Large intestine (tissue), 3 donors: ENCODE measurements around the gene ELP2. TPM values are rescaled to one million over a fixed set of nuclear protein-coding genes. Genes with fewer than 3 reads are reported as not detected.

Source experiments
- DNase-seq, 2 donors: peaks; one replicate each; pipeline versions ENCODE4 v3.0.0 to v3.0.0-alpha.2; 2013
- H3K27ac ChIP-seq: one replicate; pipeline ENCODE4 v1.5.1; 2013; ENCODE audit warnings: low read length
- H3K27me3 ChIP-seq: 2 replicates; pipeline ENCODE4 v1.6.1; 2013; ENCODE audit warnings: low read length; ENCODE audit not compliant: control insufficient read depth, insufficient read depth
- H3K36me3 ChIP-seq: 2 replicates; pipeline ENCODE4 v1.6.1; 2013; ENCODE audit warnings: low read length; ENCODE audit not compliant: control insufficient read depth, insufficient read depth
- H3K4me1 ChIP-seq: one replicate; pipeline ENCODE4 v1.6.1; 2013; ENCODE audit warnings: low read length; ENCODE audit not compliant: control insufficient read depth, insufficient read depth
- H3K4me3 ChIP-seq: one replicate; pipeline ENCODE4 v1.5.1; 2013; ENCODE audit warnings: low read length
- H3K9me3 ChIP-seq: one replicate; pipeline ENCODE4 v1.6.1; 2013; ENCODE audit warnings: mild to moderate bottlenecking, low read depth, low read length, moderate library complexity; ENCODE audit not compliant: control insufficient read depth
- WGBS: methylation state at CpG from one replicate; pipeline ENCODE4 v1.1.5; 2013; ENCODE audit warnings: low lambda C conversion rate; ENCODE audit not compliant: insufficient coverage; 5-methylcytosine and 5-hydroxymethylcytosine counted together
- polyA plus RNA-seq: library from polyadenylated mRNA; unstranded; fragments of 120-200 nt; gene quantifications from one replicate; pipeline ENCODE4 v1.2.1, GENCODE V29; 2013

The ELP2 gene
- polyA plus RNA-seq, 1 donor: 92.4 TPM

- no peaks in the 10 kb centered on the region for H3K27me3 ChIP-seq
- H3K9me3 ChIP-seq: no peaks in the 10 kb centered on the region
- peak overlapping the region; percentile 59 for H3K27ac ChIP-seq
- peaks cover 14% of the 10 kb centered on the region for H3K4me1 ChIP-seq
- H3K4me3 ChIP-seq: no peak overlapping the region
- WGBS: no CpG with 5 or more reads among the region's 1 CpG
- H3K36me3 ChIP-seq: peaks cover 37% of the 10 kb centered on the region
- no peak for DNase-seq
Observed at GRCh38 chr18:36175481-36175880, 45.8 kb downstream of the ELP2 start.

GRCh38 chr18:36176177-36176584 is 46.5 kb downstream of the ELP2 start:
- Histone ChIP-seq H3K4me1 (peaks cover 14% of the 10 kb centered on the region), H3K27ac (peak overlapping the region; percentile 63), H3K9me3 (no peaks in the 10 kb centered on the region), H3K4me3 (no peak overlapping the region), H3K36me3 (peaks cover 31% of the 10 kb centered on the region), H3K27me3 (no peaks in the 10 kb centered on the region)
- DNase-seq: peak; percentile 84 to 90
- WGBS: no CpG with 5 or more reads among the region's 2 CpGs

GRCh38 chr18:36176711-36177110 is 47.0 kb downstream of the ELP2 start:
- H3K4me3 ChIP-seq: no peak overlapping the region
- H3K27me3 ChIP-seq: no peaks in the 10 kb centered on the region
- WGBS: 96% methylated on average over 3 of the region's 9 CpGs
- peak overlapping the region; percentile 63 for H3K27ac ChIP-seq
- no peaks in the 10 kb centered on the region for H3K9me3 ChIP-seq
- no peak for DNase-seq
- peaks cover 27% of the 10 kb centered on the region for H3K36me3 ChIP-seq
- peaks cover 14% of the 10 kb centered on the region for H3K4me1 ChIP-seq

GRCh38 chr18:36177913-36178312 is 48.2 kb downstream of the ELP2 start:
- DNase-seq: no peak
- WGBS: no CpG with 5 or more reads among the region's 3 CpGs
- H3K4me3 ChIP-seq: no peak overlapping the region
- peaks cover 17% of the 10 kb centered on the region for H3K36me3 ChIP-seq
- no peak overlapping the region for H3K27ac ChIP-seq
- no peaks in the 10 kb centered on the region for H3K27me3 ChIP-seq
- no peaks in the 10 kb centered on the region for H3K9me3 ChIP-seq
- peaks cover 14% of the 10 kb centered on the region for H3K4me1 ChIP-seq

- Histone ChIP-seq H3K4me3 (no peak overlapping the region), H3K9me3 (no peaks in the 10 kb centered on the region), H3K27me3 (peaks cover 7% of the 10 kb centered on the region), H3K27ac (no peak overlapping the region), H3K4me1 (peaks cover 14% of the 10 kb centered on the region), H3K36me3 (peaks cover 12% of the 10 kb centered on the region)
- no CpG with 5 or more reads among the region's 7 CpGs for WGBS
- no peak for DNase-seq
Observed at GRCh38 chr18:36179562-36180355, 50.1 kb downstream of the ELP2 start.

GRCh38 chr18:36181441-36181840 is 51.7 kb downstream of the ELP2 start:
- Histone ChIP-seq H3K27me3 (peaks cover 20% of the 10 kb centered on the region), H3K4me3 (no peak overlapping the region), H3K27ac (no peak overlapping the region), H3K9me3 (no peaks in the 10 kb centered on the region), H3K36me3 (peaks cover 3% of the 10 kb centered on the region), H3K4me1 (peaks cover 13% of the 10 kb centered on the region)
- no peak for DNase-seq
- no CpG with 5 or more reads among the region's 6 CpGs for WGBS

GRCh38 chr18:36181898-36182506 is 52.3 kb downstream of the ELP2 start:
- Histone ChIP-seq H3K27ac (no peak overlapping the region), H3K36me3 (peaks cover 2% of the 10 kb centered on the region), H3K9me3 (no peaks in the 10 kb centered on the region), H3K4me1 (peaks cover 13% of the 10 kb centered on the region), H3K4me3 (no peak overlapping the region), H3K27me3 (peaks cover 26% of the 10 kb centered on the region)
- no peak for DNase-seq
- no CpG with 5 or more reads among the region's 3 CpGs for WGBS

- H3K4me3 ChIP-seq: no peak overlapping the region
- H3K4me1 ChIP-seq: peaks cover 17% of the 10 kb centered on the region
- WGBS: no CpG with 5 or more reads among the region's 6 CpGs
- peaks cover 34% of the 10 kb centered on the region for H3K27me3 ChIP-seq
- no peak overlapping the region for H3K27ac ChIP-seq
- H3K36me3 ChIP-seq: no peaks in the 10 kb centered on the region
- no peaks in the 10 kb centered on the region for H3K9me3 ChIP-seq
- no peak for DNase-seq
Observed at GRCh38 chr18:36183033-36183432, 53.3 kb downstream of the ELP2 start.

- Histone ChIP-seq H3K4me1 (peaks cover 21% of the 10 kb centered on the region), H3K4me3 (no peak overlapping the region), H3K36me3 (no peaks in the 10 kb centered on the region), H3K27me3 (peaks cover 40% of the 10 kb centered on the region), H3K9me3 (no peaks in the 10 kb centered on the region), H3K27ac (no peak overlapping the region)
- WGBS: 80% methylated on average over 1 of the region's 2 CpGs
- DNase-seq: no peak
Observed at GRCh38 chr18:36183987-36184386, 54.3 kb downstream of the ELP2 start.

GRCh38 chr18:36185157-36185556 is 55.5 kb downstream of the ELP2 start:
- Histone ChIP-seq H3K27me3 (peaks cover 40% of the 10 kb centered on the region), H3K4me3 (no peak overlapping the region), H3K36me3 (no peaks in the 10 kb centered on the region), H3K9me3 (no peaks in the 10 kb centered on the region), H3K27ac (no peak overlapping the region), H3K4me1 (peaks cover 21% of the 10 kb centered on the region)
- no peak for DNase-seq
- WGBS: no CpG with 5 or more reads among the region's 3 CpGs
